ENCODE measurements around the gene DESI1.

- no peak for TF ChIP-seq POLR2A (IDR thresholded peaks at IDR 0.05; ENCODE audit: low read length)
- no peak for TF ChIP-seq GATA1 (IDR thresholded peaks at IDR 0.05; ENCODE audit: low read depth, low read length)
Observed at GRCh38 chr22:41661713-41662112, 40.9 kb upstream of the DESI1 start.
